KBM-7 (cell line): ENCODE measurements around the gene UGDH.
"Not testable (repeated sequence)": the region's sequence is repeated elsewhere in the genome, so short reads cannot be mapped to it uniquely, and the experiment has no call there.

Experiments used
- DNase-seq: peaks from one replicate; pipeline ENCODE4 v3.0.0-alpha.2; 2015
- in situ Hi-C: fragments of 300-500 bp; cut with MboI; formaldehyde crosslinking; loops from 2 replicates; pipeline ENCODE4 v1.14.3; 2020; ENCODE audit warnings: low sequenced_read_pairs, low pct_unique_long_range_greater_than_20kb, mixed read lengths

Gene UGDH

GRCh38 chr4:39532237-39532636 lies 5.0 kb upstream of the UGDH start:
- DNase-seq, in situ Hi-C loops: not testable (repeated sequence)

GRCh38 chr4:39530682-39531081 lies 3.4 kb upstream of the UGDH start:
- in situ Hi-C loops: no loop called here
- DNase-seq: no peak

- no peak for DNase-seq
- in situ Hi-C loops: no loop called here
Measured at GRCh38 chr4:39529534-39529933, 2.3 kb upstream of the UGDH start.

GRCh38 chr4:39528061-39528465 lies 824 bp upstream of the UGDH start:
- no peak for DNase-seq

GRCh38 chr4:39526765-39527295 lies 409 bp downstream of the UGDH start:
- DNase-seq: no peak
- in situ Hi-C loops: no loop called here

More at GRCh38 chr4:39528061-39528465, 824 bp upstream of the UGDH start:
- in situ Hi-C loops: no loop called here

GRCh38 chr4:39525822-39526690 lies 1.2 kb downstream of the UGDH start:
- DNase-seq: peak; percentile 5
- in situ Hi-C loops: no loop called here

- in situ Hi-C loops: no loop called here
- no peak for DNase-seq
Measured at GRCh38 chr4:39524161-39524957, 2.9 kb downstream of the UGDH start.

- in situ Hi-C loops: no loop called here
- DNase-seq: no peak
Measured at GRCh38 chr4:39522068-39522467, 5.2 kb downstream of the UGDH start.

- in situ Hi-C loops: no loop called here
- DNase-seq: no peak
Measured at GRCh38 chr4:39521253-39521919, 5.9 kb downstream of the UGDH start.

- DNase-seq: no peak
- in situ Hi-C loops: no loop called here
Measured at GRCh38 chr4:39518484-39518883, 8.8 kb downstream of the UGDH start.

- in situ Hi-C loops: no loop called here
- no peak for DNase-seq
Measured at GRCh38 chr4:39516407-39516966, 10.8 kb downstream of the UGDH start.

GRCh38 chr4:39515669-39516401 lies 11.4 kb downstream of the UGDH start:
- in situ Hi-C loops, DNase-seq: not testable (repeated sequence)

- in situ Hi-C loops: no loop called here
- no peak for DNase-seq
Measured at GRCh38 chr4:39514888-39515401, 12.3 kb downstream of the UGDH start.

- DNase-seq, in situ Hi-C loops: not testable (repeated sequence)
Measured at GRCh38 chr4:39514266-39514665, 13.0 kb downstream of the UGDH start.

GRCh38 chr4:39510348-39510929 lies 16.8 kb downstream of the UGDH start:
- in situ Hi-C loops: no loop called here
- DNase-seq: no peak

GRCh38 chr4:39505581-39505980 lies 21.7 kb downstream of the UGDH start:
- no peak for DNase-seq
- in situ Hi-C loops: no loop called here

GRCh38 chr4:39504538-39504937 lies 22.7 kb downstream of the UGDH start:
- no peak for DNase-seq
- in situ Hi-C loops: no loop called here

- DNase-seq, in situ Hi-C loops: not testable (repeated sequence)
Measured at GRCh38 chr4:39502664-39503035, 24.6 kb downstream of the UGDH start.
